ENCODE measurements around the gene CHDH. TPM values are rescaled to one million over a fixed set of nuclear protein-coding genes. Genes with fewer than 3 reads are reported as not detected.
A peak's percentile ranks its signal among the peaks of the same experiment; 100 is the strongest.

CHDH gene
- total RNA-seq, 4 donors from 2014 or later, result 4.6 to 14.9 (median 9.5) TPM

DNA sequence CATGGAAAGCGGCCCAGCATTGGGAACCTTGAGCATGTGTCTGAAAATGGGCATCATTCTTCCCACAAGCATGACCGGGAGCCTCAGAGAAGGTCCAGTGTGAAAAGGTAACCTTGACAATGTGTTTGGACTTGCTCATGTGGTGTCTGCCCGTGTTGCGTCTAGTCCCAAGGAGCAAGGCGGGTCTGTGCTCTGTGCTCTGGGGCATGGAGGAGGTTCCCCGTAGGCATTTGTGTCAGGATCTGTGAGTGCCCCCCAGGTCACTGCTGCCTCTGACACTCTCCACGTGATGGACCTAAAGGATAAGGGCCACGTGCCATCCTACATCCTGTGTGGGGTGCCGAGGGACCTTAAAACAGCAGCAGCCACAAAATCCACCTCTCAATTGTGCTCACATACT is 44.9 kb downstream of the CHDH start:
- no peak for TF ChIP-seq POLR2A (IDR thresholded peaks at IDR 0.05)
- TF ChIP-seq, protein P1, sequence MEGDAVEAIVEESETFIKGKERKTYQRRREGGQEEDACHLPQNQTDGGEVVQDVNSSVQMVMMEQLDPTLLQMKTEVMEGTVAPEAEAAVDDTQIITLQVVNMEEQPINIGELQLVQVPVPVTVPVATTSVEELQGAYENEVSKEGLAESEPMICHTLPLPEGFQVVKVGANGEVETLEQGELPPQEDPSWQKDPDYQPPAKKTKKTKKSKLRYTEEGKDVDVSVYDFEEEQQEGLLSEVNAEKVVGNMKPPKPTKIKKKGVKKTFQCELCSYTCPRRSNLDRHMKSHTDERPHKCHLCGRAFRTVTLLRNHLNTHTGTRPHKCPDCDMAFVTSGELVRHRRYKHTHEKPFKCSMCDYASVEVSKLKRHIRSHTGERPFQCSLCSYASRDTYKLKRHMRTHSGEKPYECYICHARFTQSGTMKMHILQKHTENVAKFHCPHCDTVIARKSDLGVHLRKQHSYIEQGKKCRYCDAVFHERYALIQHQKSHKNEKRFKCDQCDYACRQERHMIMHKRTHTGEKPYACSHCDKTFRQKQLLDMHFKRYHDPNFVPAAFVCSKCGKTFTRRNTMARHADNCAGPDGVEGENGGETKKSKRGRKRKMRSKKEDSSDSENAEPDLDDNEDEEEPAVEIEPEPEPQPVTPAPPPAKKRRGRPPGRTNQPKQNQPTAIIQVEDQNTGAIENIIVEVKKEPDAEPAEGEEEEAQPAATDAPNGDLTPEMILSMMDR (IDR thresholded peaks at IDR 0.05), result no peak
- WGBS, 2 donors, result 94% methylated on average over 9 of the region's 9 CpGs
- intact Hi-C loops (cut with DNase I; ENCODE audit: low total_unique reads), result no loop called here
- no peak for DNase-seq (ENCODE audit: low spot score in 2 of 2)
- no peak overlapping the region for H3K4me3 ChIP-seq (ENCODE audit: low read depth, poor library complexity, severe bottlenecking)

DNA sequence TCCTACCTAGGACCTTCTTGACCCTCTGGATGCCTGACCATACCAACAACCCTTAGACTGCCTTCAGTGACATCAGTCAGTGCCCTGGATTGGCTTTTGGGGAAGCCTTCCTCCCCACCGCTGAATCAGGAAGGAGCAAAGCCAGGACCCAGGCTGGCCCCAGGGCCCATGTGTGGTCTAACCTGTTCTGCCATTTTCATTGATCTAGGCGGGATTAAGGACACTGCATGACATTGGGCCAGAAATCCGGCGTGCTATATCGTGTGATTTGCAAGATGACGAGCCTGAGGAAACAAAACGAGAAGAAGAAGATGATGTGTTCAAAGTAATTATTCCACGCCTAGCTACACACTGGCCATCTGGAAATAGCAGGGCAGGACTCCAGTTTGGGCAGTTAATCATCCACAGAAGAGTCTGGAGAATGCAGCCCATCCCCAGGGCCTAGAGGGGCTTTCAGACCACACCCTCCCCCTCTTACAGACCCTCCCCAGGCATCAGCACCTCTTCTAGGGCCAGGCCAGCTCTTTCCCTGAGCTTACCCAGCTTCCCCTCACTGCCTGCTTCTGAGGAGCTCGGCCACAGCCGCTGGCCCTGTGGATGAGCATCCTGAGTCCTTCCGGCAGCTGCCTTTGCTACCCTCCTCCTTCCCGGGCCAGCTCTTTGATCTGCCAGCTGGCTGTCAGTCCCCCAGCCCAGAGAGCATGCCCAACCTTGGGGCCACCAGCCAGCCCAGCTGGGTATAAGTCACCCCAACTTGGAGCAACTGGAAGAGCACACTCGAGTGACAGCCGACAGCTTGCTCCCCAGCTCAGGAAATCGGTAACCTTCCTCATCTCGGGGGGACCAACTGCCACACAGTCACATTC is 45.9 kb downstream of the CHDH start:
- H3K4me3 ChIP-seq (ENCODE audit: low read depth, poor library complexity, severe bottlenecking), result no peak overlapping the region
- intact Hi-C loops (cut with DNase I; ENCODE audit: low total_unique reads), result no loop called here
- no peak for TF ChIP-seq POLR2A (IDR thresholded peaks at IDR 0.05)
- TF ChIP-seq, protein P1 (IDR thresholded peaks at IDR 0.05), result no peak
- no peak for DNase-seq (ENCODE audit: low spot score in 2 of 2)
- 58 to 69% methylated on average over 16 of the region's 16 CpGs for WGBS, 2 donors

DNA sequence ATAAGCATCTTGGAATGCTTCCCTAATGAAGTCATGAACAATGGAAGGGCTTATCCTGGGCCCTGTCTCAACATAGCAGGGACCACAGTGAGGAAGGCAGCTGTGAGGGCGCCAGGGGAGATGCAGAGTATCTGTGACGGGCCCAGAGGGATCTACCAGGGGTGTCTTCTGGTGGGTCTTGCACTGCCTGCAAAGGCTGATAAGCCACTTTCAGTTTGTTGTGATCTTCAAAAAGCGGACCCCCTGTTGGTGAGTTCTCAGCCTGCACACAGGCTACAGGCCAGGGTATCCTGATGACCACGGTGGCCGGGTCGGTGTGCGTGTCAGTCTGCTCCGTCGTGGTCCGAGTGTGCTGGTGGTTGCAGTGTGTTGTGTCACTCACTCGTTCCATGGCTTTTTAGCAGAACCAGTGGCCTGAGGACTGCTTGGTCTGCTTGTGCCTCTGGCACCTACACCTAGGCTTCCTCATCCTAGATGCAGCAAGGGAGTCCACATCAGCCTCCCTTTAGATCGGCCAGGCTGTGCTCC is 46.8 kb downstream of the CHDH start:
- 92 to 96% methylated on average over 12 of the region's 12 CpGs for WGBS, 2 donors
- intact Hi-C loops (cut with DNase I; ENCODE audit: low total_unique reads), result no loop called here
- DNase-seq (ENCODE audit: low spot score in 2 of 2), result no peak
- no peak for TF ChIP-seq POLR2A (IDR thresholded peaks at IDR 0.05)
- TF ChIP-seq, protein P1 (IDR thresholded peaks at IDR 0.05), result no peak
- H3K4me3 ChIP-seq (ENCODE audit: low read depth, poor library complexity, severe bottlenecking), result no peak overlapping the region

DNA sequence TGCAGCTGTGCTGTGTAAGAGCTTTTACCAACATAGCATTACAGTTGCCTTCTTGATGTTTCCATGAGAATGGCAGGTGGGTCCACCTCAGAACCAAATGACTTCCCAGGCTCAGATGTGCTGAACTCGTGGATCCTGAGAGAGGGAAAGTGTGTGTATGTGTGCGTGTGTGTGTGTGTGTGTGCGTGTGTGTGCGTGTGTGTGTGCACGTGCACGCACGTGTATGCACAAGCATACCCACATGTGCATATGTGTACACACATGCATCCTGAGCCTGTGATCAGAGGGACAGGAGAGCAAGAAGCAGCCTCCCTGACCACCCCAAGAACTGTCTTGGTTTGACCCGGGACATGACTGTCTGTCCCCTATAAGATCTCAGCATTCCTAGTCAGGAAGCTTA is 48.1 kb downstream of the CHDH start:
- WGBS, 2 donors, result 64 to 91% methylated on average over 8 of the region's 8 CpGs
- TF ChIP-seq, protein P1 (IDR thresholded peaks at IDR 0.05), result no peak
- no peak for TF ChIP-seq POLR2A (IDR thresholded peaks at IDR 0.05)
- intact Hi-C loops (cut with DNase I; ENCODE audit: low total_unique reads), result no loop called here
- DNase-seq (ENCODE audit: low spot score in 2 of 2), result no peak
- H3K4me3 ChIP-seq (ENCODE audit: low read depth, poor library complexity, severe bottlenecking), result no peak overlapping the region

DNA sequence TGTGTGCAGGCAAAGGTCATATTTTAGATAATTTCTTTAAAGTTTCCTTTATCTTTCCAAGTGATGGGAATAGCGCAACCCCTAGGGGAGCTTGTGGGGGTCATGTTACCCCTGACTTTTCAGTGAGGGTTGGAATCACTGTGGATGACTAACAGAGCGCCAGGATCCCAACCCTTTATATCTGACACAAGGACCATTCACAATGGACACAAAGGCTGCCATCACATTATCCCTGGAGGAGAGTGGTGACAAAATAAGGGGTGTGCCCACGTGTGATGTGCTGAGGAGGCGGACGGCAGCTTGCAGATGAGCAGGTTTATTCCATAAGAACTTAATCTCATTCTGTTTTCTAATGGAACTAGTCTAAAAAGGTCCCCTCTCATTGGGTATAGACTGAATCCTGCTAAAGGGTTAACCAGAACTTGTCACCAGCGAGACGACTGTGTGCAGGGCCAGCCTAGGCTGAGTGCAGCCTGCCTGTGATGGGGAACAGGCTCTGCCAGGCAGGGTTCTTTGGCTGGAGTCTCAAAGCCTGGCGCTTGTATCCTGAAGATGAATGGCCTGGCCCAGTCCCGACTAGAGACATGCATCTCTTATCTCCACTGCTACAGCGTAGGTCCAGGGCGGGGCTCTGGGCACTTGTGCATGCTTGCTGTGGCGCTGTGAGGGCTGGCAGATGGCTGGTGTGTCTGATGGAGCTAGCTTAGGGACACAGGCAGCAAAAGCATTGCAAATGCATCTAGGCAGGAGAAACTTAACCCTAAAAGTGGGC is 50.2 kb downstream of the CHDH start:
- H3K4me3 ChIP-seq (ENCODE audit: low read depth, poor library complexity, severe bottlenecking), result no peak overlapping the region
- WGBS, 2 donors, result 43 to 44% methylated on average over 12 of the region's 12 CpGs
- intact Hi-C loops (cut with DNase I; ENCODE audit: low total_unique reads), result no loop called here
- no peak for TF ChIP-seq POLR2A (IDR thresholded peaks at IDR 0.05)
- TF ChIP-seq, protein P1 (IDR thresholded peaks at IDR 0.05), result no peak
- peak in 1 of 2 donors; percentile 84 for DNase-seq (ENCODE audit: low spot score in 2 of 2)
